ENCODE data around the gene MATK. TPM values are rescaled to one million over a fixed set of nuclear protein-coding genes. Genes with fewer than 3 reads are reported as not detected.
"Not testable (repeated sequence)": the region's sequence is repeated elsewhere in the genome, so short reads cannot be mapped to it uniquely, and the experiment has no call there.

The MATK gene
- polyA plus RNA-seq, 4 donors, result 3.6 to 29.5 (median 6.5) TPM

DNA sequence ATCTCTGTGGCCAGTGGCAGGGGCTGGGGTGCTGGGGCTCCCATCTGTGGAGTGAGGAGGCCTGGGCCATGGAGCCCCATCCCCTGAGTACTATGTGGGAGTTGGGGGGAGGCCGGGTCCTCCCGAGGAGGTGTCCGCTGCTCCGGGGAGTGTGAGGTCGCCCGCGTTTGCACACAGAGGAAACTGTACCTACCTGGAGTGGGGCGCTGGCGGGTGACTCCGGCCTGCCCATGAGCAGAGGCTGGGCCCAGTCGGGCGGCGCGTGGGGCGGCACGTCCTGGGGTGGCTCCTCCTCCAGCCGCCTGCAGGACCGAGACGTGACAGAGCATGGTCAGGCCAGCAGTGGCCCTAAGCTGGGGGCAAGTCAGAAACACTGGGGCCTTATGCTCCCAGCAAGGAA, 33.8 kb upstream of the MATK start:
- 86 to 93% (median 91%) methylated on average over 18 to 19 of the region's 19 CpGs for WGBS, 3 donors
- Histone ChIP-seq H3K4me3 (ENCODE audit: low read depth in 1 of 3, low read length in 3 of 3) (no peak overlapping the region), H3K27ac (ENCODE audit: low read depth in 1 of 3, low read length in 2 of 3) (no peak overlapping the region), H3K9me3 (ENCODE audit: control insufficient read depth in 2 of 2, insufficient read depth in 1 of 2, low read depth in 1 of 2, low read length in 1 of 2) (no peaks in the 10 kb centered on the region), H3K36me3 (ENCODE audit: control insufficient read depth in 3 of 3, insufficient read depth in 2 of 3, low read depth in 1 of 3, low read length in 3 of 3) (no peaks in the 10 kb centered on the region), H3K27me3 (ENCODE audit: control insufficient read depth in 3 of 3, insufficient read depth in 3 of 3, low read length in 3 of 3) (peaks cover 0 to 2% (median 0%) of the 10 kb centered on the region in 3 donors), H3K4me1 (ENCODE audit: control insufficient read depth in 3 of 3, insufficient read depth in 2 of 3, low read depth in 1 of 3, low read length in 2 of 3) (no peaks in the 10 kb centered on the region)
- DNase-seq (no peak), FAIRE-seq (no peak)

- H3K36me3 ChIP-seq (ENCODE audit: control insufficient read depth in 3 of 3, insufficient read depth in 2 of 3, low read depth in 1 of 3, low read length in 3 of 3), result no peaks in the 10 kb centered on the region
- H3K4me1 ChIP-seq (ENCODE audit: control insufficient read depth in 3 of 3, insufficient read depth in 2 of 3, low read depth in 1 of 3, low read length in 2 of 3), result no peaks in the 10 kb centered on the region
- DNase-seq (no peak), FAIRE-seq (no peak)
- H3K27ac ChIP-seq (ENCODE audit: low read depth in 1 of 3, low read length in 2 of 3), result no peak overlapping the region
- H3K27me3 ChIP-seq (ENCODE audit: control insufficient read depth in 3 of 3, insufficient read depth in 3 of 3, low read length in 3 of 3), result peaks cover 0 to 2% (median 0%) of the 10 kb centered on the region in 3 donors
- no peak overlapping the region for H3K4me3 ChIP-seq (ENCODE audit: low read depth in 1 of 3, low read length in 3 of 3)
- WGBS, 3 donors, result 77 to 80% (median 78%) methylated on average over 28 to 31 of the region's 31 CpGs
- no peaks in the 10 kb centered on the region for H3K9me3 ChIP-seq (ENCODE audit: control insufficient read depth in 2 of 2, insufficient read depth in 1 of 2, low read depth in 1 of 2, low read length in 1 of 2)
Measured at GRCh38 chr19:3818918-3819317, 32.7 kb upstream of the MATK start.

GRCh38 chr19:3818466-3818865, 32.3 kb upstream of the MATK start:
- Histone ChIP-seq H3K4me1 (ENCODE audit: control insufficient read depth in 3 of 3, insufficient read depth in 2 of 3, low read depth in 1 of 3, low read length in 2 of 3) (no peaks in the 10 kb centered on the region), H3K36me3 (ENCODE audit: control insufficient read depth in 3 of 3, insufficient read depth in 2 of 3, low read depth in 1 of 3, low read length in 3 of 3) (no peaks in the 10 kb centered on the region), H3K4me3 (ENCODE audit: low read depth in 1 of 3, low read length in 3 of 3) (no peak overlapping the region), H3K27ac (ENCODE audit: low read depth in 1 of 3, low read length in 2 of 3) (no peak overlapping the region), H3K9me3 (ENCODE audit: control insufficient read depth in 2 of 2, insufficient read depth in 1 of 2, low read depth in 1 of 2, low read length in 1 of 2) (no peaks in the 10 kb centered on the region), H3K27me3 (ENCODE audit: control insufficient read depth in 3 of 3, insufficient read depth in 3 of 3, low read length in 3 of 3) (no peaks in the 10 kb centered on the region)
- no peak for FAIRE-seq
- 24 to 28% (median 25%) methylated on average over 11 of the region's 11 CpGs for WGBS, 3 donors
- DNase-seq, result no peak

GRCh38 chr19:3817761-3818160, 31.6 kb upstream of the MATK start:
- H3K27ac ChIP-seq (ENCODE audit: low read depth in 1 of 3, low read length in 2 of 3), result no peak overlapping the region
- H3K4me3 ChIP-seq (ENCODE audit: low read depth in 1 of 3, low read length in 3 of 3), result no peak overlapping the region
- FAIRE-seq (no peak), DNase-seq (no peak)
- H3K27me3 ChIP-seq (ENCODE audit: control insufficient read depth in 3 of 3, insufficient read depth in 3 of 3, low read length in 3 of 3), result no peaks in the 10 kb centered on the region
- no peaks in the 10 kb centered on the region for H3K9me3 ChIP-seq (ENCODE audit: control insufficient read depth in 2 of 2, insufficient read depth in 1 of 2, low read depth in 1 of 2, low read length in 1 of 2)
- no peaks in the 10 kb centered on the region for H3K4me1 ChIP-seq (ENCODE audit: control insufficient read depth in 3 of 3, insufficient read depth in 2 of 3, low read depth in 1 of 3, low read length in 2 of 3)
- WGBS, 3 donors, result 70 to 84% (median 78%) methylated on average over 8 of the region's 8 CpGs
- H3K36me3 ChIP-seq (ENCODE audit: control insufficient read depth in 3 of 3, insufficient read depth in 2 of 3, low read depth in 1 of 3, low read length in 3 of 3), result no peaks in the 10 kb centered on the region

- WGBS, 3 donors, result 92 to 93% (median 92%) methylated on average over 45 of the region's 45 CpGs
- no peaks in the 10 kb centered on the region for H3K9me3 ChIP-seq (ENCODE audit: control insufficient read depth in 2 of 2, insufficient read depth in 1 of 2, low read depth in 1 of 2, low read length in 1 of 2)
- FAIRE-seq (no peak), DNase-seq (no peak)
- H3K27me3 ChIP-seq (ENCODE audit: control insufficient read depth in 3 of 3, insufficient read depth in 3 of 3, low read length in 3 of 3), result no peaks in the 10 kb centered on the region
- H3K4me3 ChIP-seq (ENCODE audit: low read depth in 1 of 3, low read length in 3 of 3), result no peak overlapping the region
- H3K27ac ChIP-seq (ENCODE audit: low read depth in 1 of 3, low read length in 2 of 3), result no peak overlapping the region
- no peaks in the 10 kb centered on the region for H3K36me3 ChIP-seq (ENCODE audit: control insufficient read depth in 3 of 3, insufficient read depth in 2 of 3, low read depth in 1 of 3, low read length in 3 of 3)
- no peaks in the 10 kb centered on the region for H3K4me1 ChIP-seq (ENCODE audit: control insufficient read depth in 3 of 3, insufficient read depth in 2 of 3, low read depth in 1 of 3, low read length in 2 of 3)
Measured at GRCh38 chr19:3816566-3817218, 30.5 kb upstream of the MATK start.

DNA sequence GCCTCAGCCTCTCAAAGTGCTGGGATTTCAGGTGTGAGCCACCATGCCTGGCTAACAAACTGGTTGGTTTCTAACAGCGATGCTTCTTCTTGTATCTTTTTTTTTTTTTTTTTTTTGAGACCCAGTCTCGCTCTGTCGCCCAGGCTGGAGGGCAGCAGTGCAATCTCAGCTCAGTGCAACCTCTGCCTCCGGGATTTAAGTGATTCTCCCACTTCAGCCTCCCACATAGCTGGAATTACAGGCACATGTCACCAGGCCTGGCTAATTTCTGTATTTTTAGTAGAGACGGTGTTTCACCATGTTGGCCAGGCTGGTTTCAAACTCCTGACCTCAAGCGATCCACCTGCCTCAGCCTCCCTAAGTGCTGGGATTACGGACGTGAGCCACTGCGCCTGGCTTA, 30.0 kb upstream of the MATK start:
- not testable (repeated sequence) for H3K4me1 ChIP-seq (ENCODE audit: control insufficient read depth in 3 of 3, insufficient read depth in 2 of 3, low read depth in 1 of 3, low read length in 2 of 3); H3K27me3 ChIP-seq (ENCODE audit: control insufficient read depth in 3 of 3, insufficient read depth in 3 of 3, low read length in 3 of 3); H3K36me3 ChIP-seq (ENCODE audit: control insufficient read depth in 3 of 3, insufficient read depth in 2 of 3, low read depth in 1 of 3, low read length in 3 of 3); H3K4me3 ChIP-seq (ENCODE audit: low read depth in 1 of 3, low read length in 3 of 3); FAIRE-seq; H3K9me3 ChIP-seq (ENCODE audit: control insufficient read depth in 2 of 2, insufficient read depth in 1 of 2, low read depth in 1 of 2, low read length in 1 of 2); DNase-seq; H3K27ac ChIP-seq (ENCODE audit: low read depth in 1 of 3, low read length in 2 of 3)
- WGBS, 3 donors, result 93 to 95% (median 94%) methylated on average over 9 of the region's 9 CpGs

- no peak for DNase-seq
- H3K27me3 ChIP-seq (ENCODE audit: control insufficient read depth in 3 of 3, insufficient read depth in 3 of 3, low read length in 3 of 3), result no peaks in the 10 kb centered on the region
- H3K4me3 ChIP-seq (ENCODE audit: low read depth in 1 of 3, low read length in 3 of 3), result no peak overlapping the region
- no peak overlapping the region for H3K27ac ChIP-seq (ENCODE audit: low read depth in 1 of 3, low read length in 2 of 3)
- no peaks in the 10 kb centered on the region for H3K36me3 ChIP-seq (ENCODE audit: control insufficient read depth in 3 of 3, insufficient read depth in 2 of 3, low read depth in 1 of 3, low read length in 3 of 3)
- no peaks in the 10 kb centered on the region for H3K9me3 ChIP-seq (ENCODE audit: control insufficient read depth in 2 of 2, insufficient read depth in 1 of 2, low read depth in 1 of 2, low read length in 1 of 2)
- no peak for FAIRE-seq
- 82 to 88% (median 84%) methylated on average over 4 of the region's 4 CpGs for WGBS, 3 donors
- H3K4me1 ChIP-seq (ENCODE audit: control insufficient read depth in 3 of 3, insufficient read depth in 2 of 3, low read depth in 1 of 3, low read length in 2 of 3), result no peaks in the 10 kb centered on the region
Measured at GRCh38 chr19:3814648-3815047, 28.5 kb upstream of the MATK start.

DNA sequence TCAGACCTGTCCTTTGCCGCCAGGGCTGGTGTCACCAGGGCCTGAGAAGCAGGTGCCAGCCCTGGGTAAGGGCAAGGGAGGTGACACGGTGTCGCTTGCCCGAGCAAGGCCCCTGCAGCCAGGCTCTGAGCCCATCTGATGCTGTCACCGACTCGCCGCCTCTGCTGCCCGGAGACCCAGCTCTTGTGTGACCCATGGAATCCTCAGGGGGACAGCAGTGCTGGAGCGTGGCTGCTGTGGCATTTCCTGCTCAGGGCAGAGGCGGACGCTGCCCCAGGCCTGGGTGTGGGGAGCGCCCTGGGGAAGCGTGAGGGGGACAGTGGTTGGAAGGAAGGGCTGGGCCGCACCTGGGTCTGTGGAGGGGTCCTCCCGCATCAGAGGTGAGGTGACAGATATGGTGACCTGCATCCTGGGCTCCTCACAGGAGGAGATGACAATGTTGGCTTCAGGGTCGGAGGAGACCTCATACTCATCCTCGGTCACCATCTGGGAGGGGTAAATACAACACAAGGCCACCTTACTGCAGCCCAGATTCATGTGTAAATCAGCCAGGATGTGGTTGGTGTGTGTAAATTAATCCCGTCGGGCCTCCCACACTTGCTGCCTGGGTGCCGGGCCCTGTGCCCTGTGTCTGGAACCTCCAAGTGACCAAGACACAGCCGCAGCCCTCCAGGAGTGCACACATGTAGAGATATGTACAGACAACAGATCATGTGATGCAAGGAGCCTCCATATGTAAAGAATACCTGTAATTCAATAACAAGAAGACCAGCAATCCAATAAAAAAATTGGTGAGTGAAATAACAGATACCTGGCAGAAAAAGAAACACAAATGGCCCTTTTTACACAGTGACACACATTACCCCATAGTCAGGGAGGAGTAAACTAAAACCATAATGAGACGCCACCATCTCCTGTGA, 27.6 kb upstream of the MATK start:
- no peaks in the 10 kb centered on the region for H3K27me3 ChIP-seq (ENCODE audit: control insufficient read depth in 3 of 3, insufficient read depth in 3 of 3, low read length in 3 of 3)

More for the DNA sequence above, 27.6 kb upstream of the MATK start:
- H3K4me1 ChIP-seq (ENCODE audit: control insufficient read depth in 3 of 3, insufficient read depth in 2 of 3, low read depth in 1 of 3, low read length in 2 of 3), result no peaks in the 10 kb centered on the region
- DNase-seq, result no peak
- H3K9me3 ChIP-seq (ENCODE audit: control insufficient read depth in 2 of 2, insufficient read depth in 1 of 2, low read depth in 1 of 2, low read length in 1 of 2), result no peaks in the 10 kb centered on the region
- no peak overlapping the region for H3K4me3 ChIP-seq (ENCODE audit: low read depth in 1 of 3, low read length in 3 of 3)
- no peak for FAIRE-seq
- H3K36me3 ChIP-seq (ENCODE audit: control insufficient read depth in 3 of 3, insufficient read depth in 2 of 3, low read depth in 1 of 3, low read length in 3 of 3), result no peaks in the 10 kb centered on the region
- peak overlapping the region in 2 of 3 donors; percentile 8 to 32 for H3K27ac ChIP-seq (ENCODE audit: low read depth in 1 of 3, low read length in 2 of 3)
- WGBS, 3 donors, result 77 to 86% (median 79%) methylated on average over 22 of the region's 22 CpGs
